ENCODE results near the gene UCK2. TPM values are rescaled to one million over a fixed set of nuclear protein-coding genes. Genes with fewer than 3 reads are reported as not detected.

The UCK2 gene
- total RNA-seq, 1 experiment from 2014 or later, result 88.4 TPM

DNA sequence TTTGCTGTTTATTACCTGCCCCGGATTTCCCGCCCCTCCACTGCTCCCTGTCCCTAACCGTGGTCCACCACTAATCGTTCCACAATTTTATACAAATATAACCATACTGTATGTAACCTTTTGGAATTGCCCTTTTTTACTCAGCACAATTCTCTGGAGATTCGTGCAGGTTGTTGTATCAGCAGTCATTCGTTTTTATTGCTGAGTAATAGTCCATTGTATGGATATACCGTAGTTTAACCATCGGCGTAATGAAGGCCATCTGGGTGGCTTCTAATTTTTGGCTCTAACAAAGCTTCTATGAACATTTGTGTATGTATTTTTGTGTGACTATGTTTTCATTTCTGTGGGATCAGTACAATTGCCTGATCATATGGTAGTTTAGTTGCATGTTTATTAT lies 50.0 kb downstream of the UCK2 start:
- H3K27ac ChIP-seq (ENCODE audit: low read depth, low read length), result no peak overlapping the region
- intact Hi-C loops (cut with micrococcal nuclease), result no loop called here
- TF ChIP-seq EGR1 (IDR thresholded peaks at IDR 0.05; ENCODE audit: low read depth) (no peak), TCF7L2 (IDR thresholded peaks at IDR 0.05; ENCODE audit: borderline replicate concordance, extremely low read depth, insufficient read depth, insufficient read length) (no peak), CBX3 (IDR thresholded peaks at IDR 0.05; ENCODE audit: low read depth) (no peak), SIN3A (IDR thresholded peaks at IDR 0.05; ENCODE audit: low read depth) (no peak), EZH2 (IDR thresholded peaks at IDR 0.05) (no peak), CEBPB (IDR thresholded peaks at IDR 0.05; ENCODE audit: low read depth) (no peak)
- TF ChIP-seq, protein P1, sequence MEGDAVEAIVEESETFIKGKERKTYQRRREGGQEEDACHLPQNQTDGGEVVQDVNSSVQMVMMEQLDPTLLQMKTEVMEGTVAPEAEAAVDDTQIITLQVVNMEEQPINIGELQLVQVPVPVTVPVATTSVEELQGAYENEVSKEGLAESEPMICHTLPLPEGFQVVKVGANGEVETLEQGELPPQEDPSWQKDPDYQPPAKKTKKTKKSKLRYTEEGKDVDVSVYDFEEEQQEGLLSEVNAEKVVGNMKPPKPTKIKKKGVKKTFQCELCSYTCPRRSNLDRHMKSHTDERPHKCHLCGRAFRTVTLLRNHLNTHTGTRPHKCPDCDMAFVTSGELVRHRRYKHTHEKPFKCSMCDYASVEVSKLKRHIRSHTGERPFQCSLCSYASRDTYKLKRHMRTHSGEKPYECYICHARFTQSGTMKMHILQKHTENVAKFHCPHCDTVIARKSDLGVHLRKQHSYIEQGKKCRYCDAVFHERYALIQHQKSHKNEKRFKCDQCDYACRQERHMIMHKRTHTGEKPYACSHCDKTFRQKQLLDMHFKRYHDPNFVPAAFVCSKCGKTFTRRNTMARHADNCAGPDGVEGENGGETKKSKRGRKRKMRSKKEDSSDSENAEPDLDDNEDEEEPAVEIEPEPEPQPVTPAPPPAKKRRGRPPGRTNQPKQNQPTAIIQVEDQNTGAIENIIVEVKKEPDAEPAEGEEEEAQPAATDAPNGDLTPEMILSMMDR (IDR thresholded peaks at IDR 0.05 in 2 of 3, conservative IDR thresholded peaks at IDR 0.05 in 1 of 3; ENCODE audit: borderline replicate concordance in 1 of 3, insufficient read depth in 1 of 3, low read depth in 2 of 3, low read length in 2 of 3), result no peak
- H3K9me3 ChIP-seq (ENCODE audit: control insufficient read depth in 1 of 2, insufficient read depth in 1 of 2, low read depth in 1 of 2, low read length in 2 of 2), result peaks cover 0 to 7% of the 10 kb centered on the region in 2 experiments; a peak in 1 of 4 replicates
- peaks cover 0 to 5% of the 10 kb centered on the region in 2 experiments; a peak in 1 of 4 replicates for H3K4me1 ChIP-seq (ENCODE audit: control insufficient read depth in 1 of 2, insufficient read depth in 2 of 2, low read length in 2 of 2)
- peaks cover 100% of the 10 kb centered on the region for H3K79me2 ChIP-seq (ENCODE audit: insufficient read depth, low read length)
- CTCF ChIA-PET, result no interaction called here
- BruUV-seq (replicated peaks), result no TSS peak
- no peak overlapping the region for H3K9ac ChIP-seq (ENCODE audit: low read length)
- H3K27me3 ChIP-seq (ENCODE audit: insufficient read depth, low read length), result no peaks in the 10 kb centered on the region
- DNase-seq (ENCODE audit: low read depth, low spot score) (no peak), ATAC-seq (no peak)
- H3K9me2 ChIP-seq (ENCODE audit: insufficient read depth), result no peaks in the 10 kb centered on the region
- no peak overlapping the region for H2AFZ ChIP-seq (ENCODE audit: low read depth, low read length, poor library complexity, severe bottlenecking)
- H4K20me1 ChIP-seq (ENCODE audit: insufficient read depth), result peaks cover 16% of the 10 kb centered on the region; the same call in 1 of the 2 replicates
- H3K4me2 ChIP-seq (ENCODE audit: low read length), result no peak overlapping the region
- H3K4me3 ChIP-seq (replicated peaks in 1 of 2; ENCODE audit: low read depth in 1 of 2, low read length in 2 of 2), result no peak overlapping the region
- RAD21 ChIA-PET (ENCODE audit: low non-redundant PET in 1 of 2, low total read pairs in 2 of 2, uncharacterized antibody in 2 of 2, unreplicated experiment in 2 of 2), result no interaction called here
- H3K36me3 ChIP-seq (ENCODE audit: control insufficient read depth in 1 of 2, insufficient read depth in 2 of 2, low read length in 2 of 2), result peaks cover 0 to 6% of the 10 kb centered on the region in 2 experiments; a peak in 1 of 4 replicates
- POLR2A ChIA-PET, result no interaction called here

DNA sequence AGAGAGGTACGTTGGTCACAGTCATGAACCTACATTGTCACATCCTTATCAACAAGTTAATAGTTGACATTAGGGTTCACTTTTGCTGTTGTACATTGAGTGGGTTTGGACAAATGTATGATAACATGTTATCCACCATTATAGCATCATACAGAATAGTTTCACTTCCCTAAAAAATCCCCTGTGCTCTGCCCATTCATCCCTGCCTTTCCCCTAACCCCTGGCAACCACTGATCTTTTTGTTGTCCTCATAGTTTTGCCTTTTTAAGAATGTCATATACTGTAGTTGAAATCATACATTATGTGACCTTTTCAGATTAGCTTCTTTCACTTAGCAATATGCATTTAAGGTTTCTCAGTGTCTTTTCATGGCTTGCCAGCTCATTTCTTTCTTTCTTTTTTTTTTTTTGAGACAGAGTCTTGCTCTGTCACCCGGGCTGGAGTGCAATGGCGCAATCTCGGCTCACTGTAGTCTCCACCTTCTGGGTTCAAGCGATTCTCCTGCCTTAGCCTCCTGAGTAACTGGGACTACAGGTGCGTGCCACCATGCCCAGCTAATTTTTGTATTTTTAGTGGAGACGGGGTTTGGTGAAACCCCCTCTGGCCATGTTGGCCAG lies 50.6 kb downstream of the UCK2 start:
- H2AFZ ChIP-seq (ENCODE audit: low read depth, low read length, poor library complexity, severe bottlenecking), result no peak overlapping the region
- no peak overlapping the region for H3K27ac ChIP-seq (ENCODE audit: low read depth, low read length)
- H3K79me2 ChIP-seq (ENCODE audit: insufficient read depth, low read length), result peaks cover 100% of the 10 kb centered on the region
- intact Hi-C loops (cut with micrococcal nuclease), result no loop called here
- no peak for DNase-seq (ENCODE audit: low read depth, low spot score)
- ChIA-PET RAD21 (ENCODE audit: low non-redundant PET in 1 of 2, low total read pairs in 2 of 2, uncharacterized antibody in 2 of 2, unreplicated experiment in 2 of 2) (no interaction called here), POLR2A (no interaction called here), CTCF (no interaction called here)
- no peaks in the 10 kb centered on the region for H3K9me2 ChIP-seq (ENCODE audit: insufficient read depth)
- H3K9me3 ChIP-seq (ENCODE audit: control insufficient read depth in 1 of 2, insufficient read depth in 1 of 2, low read depth in 1 of 2, low read length in 2 of 2), result peaks cover 0 to 7% of the 10 kb centered on the region in 2 experiments; a peak in 1 of 4 replicates
- no peak overlapping the region for H3K9ac ChIP-seq (ENCODE audit: low read length)
- no TSS peak for BruUV-seq (replicated peaks)
- no peak overlapping the region for H3K4me2 ChIP-seq (ENCODE audit: low read length)
- H3K27me3 ChIP-seq (ENCODE audit: insufficient read depth, low read length), result no peaks in the 10 kb centered on the region
- ATAC-seq, result no peak
- peaks cover 16% of the 10 kb centered on the region; the same call in 1 of the 2 replicates for H4K20me1 ChIP-seq (ENCODE audit: insufficient read depth)
- no peak overlapping the region for H3K4me3 ChIP-seq (replicated peaks in 1 of 2; ENCODE audit: low read depth in 1 of 2, low read length in 2 of 2)
- peaks cover 0 to 12% of the 10 kb centered on the region in 2 experiments; a peak in 1 of 4 replicates for H3K4me1 ChIP-seq (ENCODE audit: control insufficient read depth in 1 of 2, insufficient read depth in 2 of 2, low read length in 2 of 2)
- H3K36me3 ChIP-seq (ENCODE audit: control insufficient read depth in 1 of 2, insufficient read depth in 2 of 2, low read length in 2 of 2), result peaks cover 0 to 6% of the 10 kb centered on the region in 2 experiments; a peak in 1 of 4 replicates
- TF ChIP-seq SRF (IDR thresholded peaks at IDR 0.05; ENCODE audit: low read depth) (no peak), CBX3 (IDR thresholded peaks at IDR 0.05; ENCODE audit: low read depth) (no peak), ELF1 (IDR thresholded peaks at IDR 0.05; ENCODE audit: borderline replicate concordance, low read depth) (no peak), POLR2AphosphoS5 (IDR thresholded peaks at IDR 0.05; ENCODE audit: low read depth, low read length) (no peak), CEBPB (IDR thresholded peaks at IDR 0.05; ENCODE audit: low read depth) (no peak), ZNF274 (IDR thresholded peaks at IDR 0.05; ENCODE audit: low read depth, low read length) (no peak), TCF7L2 (IDR thresholded peaks at IDR 0.05; ENCODE audit: borderline replicate concordance, extremely low read depth, insufficient read depth, insufficient read length) (no peak), JUND (IDR thresholded peaks at IDR 0.05) (no peak), SIN3A (IDR thresholded peaks at IDR 0.05; ENCODE audit: low read depth) (no peak)
- TF ChIP-seq, protein P2, sequence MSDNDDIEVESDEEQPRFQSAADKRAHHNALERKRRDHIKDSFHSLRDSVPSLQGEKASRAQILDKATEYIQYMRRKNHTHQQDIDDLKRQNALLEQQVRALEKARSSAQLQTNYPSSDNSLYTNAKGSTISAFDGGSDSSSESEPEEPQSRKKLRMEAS (IDR thresholded peaks at IDR 0.05), result no peak
- TF ChIP-seq, protein P3, sequence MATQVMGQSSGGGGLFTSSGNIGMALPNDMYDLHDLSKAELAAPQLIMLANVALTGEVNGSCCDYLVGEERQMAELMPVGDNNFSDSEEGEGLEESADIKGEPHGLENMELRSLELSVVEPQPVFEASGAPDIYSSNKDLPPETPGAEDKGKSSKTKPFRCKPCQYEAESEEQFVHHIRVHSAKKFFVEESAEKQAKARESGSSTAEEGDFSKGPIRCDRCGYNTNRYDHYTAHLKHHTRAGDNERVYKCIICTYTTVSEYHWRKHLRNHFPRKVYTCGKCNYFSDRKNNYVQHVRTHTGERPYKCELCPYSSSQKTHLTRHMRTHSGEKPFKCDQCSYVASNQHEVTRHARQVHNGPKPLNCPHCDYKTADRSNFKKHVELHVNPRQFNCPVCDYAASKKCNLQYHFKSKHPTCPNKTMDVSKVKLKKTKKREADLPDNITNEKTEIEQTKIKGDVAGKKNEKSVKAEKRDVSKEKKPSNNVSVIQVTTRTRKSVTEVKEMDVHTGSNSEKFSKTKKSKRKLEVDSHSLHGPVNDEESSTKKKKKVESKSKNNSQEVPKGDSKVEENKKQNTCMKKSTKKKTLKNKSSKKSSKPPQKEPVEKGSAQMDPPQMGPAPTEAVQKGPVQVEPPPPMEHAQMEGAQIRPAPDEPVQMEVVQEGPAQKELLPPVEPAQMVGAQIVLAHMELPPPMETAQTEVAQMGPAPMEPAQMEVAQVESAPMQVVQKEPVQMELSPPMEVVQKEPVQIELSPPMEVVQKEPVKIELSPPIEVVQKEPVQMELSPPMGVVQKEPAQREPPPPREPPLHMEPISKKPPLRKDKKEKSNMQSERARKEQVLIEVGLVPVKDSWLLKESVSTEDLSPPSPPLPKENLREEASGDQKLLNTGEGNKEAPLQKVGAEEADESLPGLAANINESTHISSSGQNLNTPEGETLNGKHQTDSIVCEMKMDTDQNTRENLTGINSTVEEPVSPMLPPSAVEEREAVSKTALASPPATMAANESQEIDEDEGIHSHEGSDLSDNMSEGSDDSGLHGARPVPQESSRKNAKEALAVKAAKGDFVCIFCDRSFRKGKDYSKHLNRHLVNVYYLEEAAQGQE (IDR thresholded peaks at IDR 0.05; ENCODE audit: low read depth), result no peak

Measured in HCT116 (cell line).